Naive thymus-derived CD4-positive, alpha-beta T cell (primary cell): ENCODE data around the gene CHD2. TPM values are rescaled to one million over a fixed set of nuclear protein-coding genes. Genes with fewer than 3 reads are reported as not detected.

Experiments
- ATAC-seq: fragments of 150-1000 bp; cut with Tn5 transposase; 2 replicates; pipeline ENCODE4 v1.10.0; 2021; ENCODE audit warnings: mild to moderate bottlenecking, moderate library complexity
- CTCF ChIA-PET: fragments of 350-600 bp; sonication (Branson Sonifier 250); formaldehyde crosslinking; loops from one replicate; lab custom pipeline; 2021; ENCODE audit warnings: antibody characterized with exemption; lab: Charles Lee
- POLR2A ChIA-PET: fragments of 350-600 bp; sonication (Branson Sonifier 250); formaldehyde crosslinking; loops from one replicate; lab custom pipeline; 2021; ENCODE audit warnings: antibody characterized with exemption, inconsistent platforms; lab: Charles Lee
- DNase-seq, 9 donors: peaks; one replicate each; pipeline versions ENCODE4 v3.0.0 to v3.0.0-alpha.2; 2020 to 2022; ENCODE audit warnings: mixed read lengths in 1 of 9
- H3K27ac ChIP-seq: one replicate; pipeline ENCODE4 v1.7.0; 2013; ENCODE audit warnings: mild to moderate bottlenecking, low read depth, low read length, moderate library complexity
- H3K27me3 ChIP-seq, 2 donors: one replicate each; pipeline ENCODE4 v1.7.0; 2013; ENCODE audit warnings: low read length in 2 of 2, mild to moderate bottlenecking in 2 of 2, moderate library complexity in 2 of 2; ENCODE audit not compliant: control insufficient read depth in 2 of 2, insufficient read depth in 2 of 2
- H3K36me3 ChIP-seq, 3 experiments: 1 replicate in 2 of 3; 2 replicates in 1 of 3; pipeline ENCODE4 v1.7.0; 2013; ENCODE audit warnings: low read length in 3 of 3, mild to moderate bottlenecking in 3 of 3, moderate library complexity in 1 of 3; ENCODE audit not compliant: insufficient read depth in 3 of 3, control insufficient read depth in 2 of 3
- H3K4me1 ChIP-seq, 2 donors: one replicate each; pipeline ENCODE4 v1.7.0; 2013; ENCODE audit warnings: low read length in 2 of 2, mild to moderate bottlenecking in 2 of 2, moderate library complexity in 1 of 2; ENCODE audit not compliant: control insufficient read depth in 2 of 2, insufficient read depth in 2 of 2
- H3K4me3 ChIP-seq: 2 replicates; pipeline ENCODE4 v1.7.0; 2013; ENCODE audit warnings: mild to moderate bottlenecking, low read length
- H3K9me3 ChIP-seq, 3 experiments: 1 replicate in 2 of 3; 2 replicates in 1 of 3; pipeline ENCODE4 v1.7.0; 2013; ENCODE audit warnings: low read length in 3 of 3; ENCODE audit not compliant: control insufficient read depth in 2 of 3
- H3K27ac Mint-ChIP-seq, 9 donors: one replicate each; pipeline ENCODE4 v1.8.0; 2020 to 2022; ENCODE audit warnings: mixed read lengths in 9 of 9, mild to moderate bottlenecking in 8 of 9, moderate library complexity in 5 of 9, inconsistent platforms in 2 of 9
- H3K27me3 Mint-ChIP-seq, 5 donors: one replicate each; pipeline ENCODE4 v1.8.0; 2021 to 2022; ENCODE audit warnings: mixed read lengths in 5 of 5, mild to moderate bottlenecking in 1 of 5
- H3K36me3 Mint-ChIP-seq, 5 donors: one replicate each; pipeline ENCODE4 v1.8.0; 2020 to 2022; ENCODE audit warnings: mixed read lengths in 5 of 5, mild to moderate bottlenecking in 3 of 5, inconsistent platforms in 1 of 5
- H3K4me1 Mint-ChIP-seq, 7 donors: one replicate each; pipeline ENCODE4 v1.8.0; 2020 to 2022; ENCODE audit warnings: mixed read lengths in 7 of 7, mild to moderate bottlenecking in 3 of 7, inconsistent platforms in 1 of 7
- H3K4me3 Mint-ChIP-seq, 10 donors: one replicate each; pipeline ENCODE4 v1.8.0; 2020 to 2022; ENCODE audit warnings: mild to moderate bottlenecking in 10 of 10, mixed read lengths in 10 of 10, moderate library complexity in 6 of 10, inconsistent platforms in 2 of 10
- H3K9me3 Mint-ChIP-seq, 11 donors: one replicate each; pipeline ENCODE4 v1.8.0; 2020 to 2022; ENCODE audit warnings: mixed read lengths in 11 of 11, mild to moderate bottlenecking in 4 of 11, inconsistent platforms in 1 of 11, moderate library complexity in 1 of 11
- intact Hi-C, 2 donors: fragments of 100-400 bp; cut with micrococcal nuclease; formaldehyde crosslinking; loops; one replicate each; pipeline ENCODE4 v1.15.1; 2023
- polyA plus RNA-seq, 2 donors: library from polyadenylated mRNA; unstranded; fragments of 300-500 nt; fragmentation: Illumina TruSeq; gene quantifications; one replicate each; pipeline ENCODE4 v1.2.3, GENCODE V29; 2021
- total RNA-seq, 6 experiments: library from RNA in 5 of 6; stranded (reverse) in 5 of 6; gene quantifications; 1 replicate in 5 of 6; 2 replicates in 1 of 6; pipeline ENCODE4 v1.2.3 and lab custom pipeline; 2021 to 2026

CHD2 gene
- total and polyA plus RNA-seq, 7 experiments from 2014 or later: 70.0 to 492 (median 371) TPM

DNA sequence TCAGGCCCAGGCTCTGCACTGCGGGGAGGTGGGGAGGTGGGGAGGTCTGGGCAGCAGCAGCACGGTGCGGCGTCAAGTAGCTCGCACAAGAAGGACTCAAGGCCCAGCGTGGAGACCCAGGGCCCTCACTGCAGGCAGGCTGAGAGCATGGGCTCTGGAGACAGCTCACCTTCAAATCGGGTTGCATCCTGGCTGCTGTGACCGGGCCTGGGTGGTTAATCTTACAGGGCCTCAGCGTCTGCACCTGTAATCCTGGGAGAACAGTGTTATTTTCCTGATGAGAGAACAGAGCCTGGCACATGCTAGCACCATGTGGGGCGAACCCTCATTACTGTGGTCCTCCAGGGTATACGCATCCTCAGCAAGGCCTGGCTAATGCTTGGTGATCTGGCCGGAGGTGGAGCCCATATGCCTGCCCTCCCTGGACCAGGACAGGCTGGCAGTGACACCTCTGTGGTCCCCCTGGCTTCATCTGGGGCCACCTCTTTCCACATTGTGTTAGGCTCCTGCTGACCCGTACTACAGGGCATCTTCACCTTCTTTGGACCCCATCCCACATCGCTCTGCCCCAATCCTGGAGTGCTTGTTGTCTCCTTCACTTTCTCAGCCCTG, 133.4 kb downstream of the CHD2 start:
- peak overlapping the region in 1 of 9 donors; percentile 32 for H3K27ac Mint-ChIP-seq
- no peaks in the 10 kb centered on the region for H3K9me3 Mint-ChIP-seq
- Histone ChIP-seq H3K27me3 (no peaks in the 10 kb centered on the region), H3K4me1 (peaks cover 0 to 11% of the 10 kb centered on the region in 2 donors), H3K4me3 (no peak overlapping the region), H3K36me3 (no peaks in the 10 kb centered on the region), H3K27ac (no peak overlapping the region), H3K9me3 (no peaks in the 10 kb centered on the region)
- POLR2A ChIA-PET: no interaction called here
- H3K36me3 Mint-ChIP-seq: peaks cover 0 to 2% (median 0%) of the 10 kb centered on the region in 5 donors
- intact Hi-C loops: loop anchor here in 1 of 2 donors (5.0 to 10.0 kb wide), 2 partner anchors 54 to 961 kb away; partner anchors contain the start of gene RGMA
- CTCF ChIA-PET: no interaction called here
- H3K4me3 Mint-ChIP-seq: no peak overlapping the region
- peaks cover 11 to 27% (median 19%) of the 10 kb centered on the region in 7 donors for H3K4me1 Mint-ChIP-seq
- H3K27me3 Mint-ChIP-seq: peaks cover 0 to 4% (median 0%) of the 10 kb centered on the region in 5 donors
- peak in 2 of 9 donors; percentile 1 to 16 for DNase-seq
- ATAC-seq: no peak

- Histone ChIP-seq H3K27ac (no peak overlapping the region), H3K4me3 (no peak overlapping the region), H3K4me1 (peaks cover 0 to 8% of the 10 kb centered on the region in 2 donors), H3K9me3 (no peaks in the 10 kb centered on the region), H3K36me3 (no peaks in the 10 kb centered on the region), H3K27me3 (no peaks in the 10 kb centered on the region)
- no peak overlapping the region for H3K27ac Mint-ChIP-seq
- peaks cover 9 to 24% (median 16%) of the 10 kb centered on the region in 7 donors for H3K4me1 Mint-ChIP-seq
- intact Hi-C loops: loop anchor here in 1 of 2 donors (5.0 to 10.0 kb wide), 2 partner anchors 53 to 960 kb away; partner anchors contain the start of gene RGMA
- ChIA-PET POLR2A (no interaction called here), CTCF (no interaction called here)
- H3K36me3 Mint-ChIP-seq: no peaks in the 10 kb centered on the region
- DNase-seq: no peak
- no peak overlapping the region for H3K4me3 Mint-ChIP-seq
- peaks cover 0 to 4% (median 0%) of the 10 kb centered on the region in 5 donors for H3K27me3 Mint-ChIP-seq
- ATAC-seq: no peak
- no peaks in the 10 kb centered on the region for H3K9me3 Mint-ChIP-seq
Observed at GRCh38 chr15:93034512-93034911, 134.4 kb downstream of the CHD2 start.

GRCh38 chr15:93035092-93035915, 135.2 kb downstream of the CHD2 start:
- peak overlapping the region in 1 of 10 donors; percentile 18 for H3K4me3 Mint-ChIP-seq
- peaks cover 0 to 4% (median 0%) of the 10 kb centered on the region in 5 donors for H3K27me3 Mint-ChIP-seq
- H3K9me3 Mint-ChIP-seq: no peaks in the 10 kb centered on the region
- Histone ChIP-seq H3K27me3 (no peaks in the 10 kb centered on the region), H3K27ac (no peak overlapping the region), H3K9me3 (no peaks in the 10 kb centered on the region), H3K4me1 (peaks cover 0 to 6% of the 10 kb centered on the region in 2 donors), H3K36me3 (no peaks in the 10 kb centered on the region), H3K4me3 (no peak overlapping the region)
- ChIA-PET CTCF (no interaction called here), POLR2A (no interaction called here)
- DNase-seq (no peak), ATAC-seq (no peak)
- peak overlapping the region in 1 of 9 donors; percentile 19 for H3K27ac Mint-ChIP-seq
- H3K36me3 Mint-ChIP-seq: no peaks in the 10 kb centered on the region
- H3K4me1 Mint-ChIP-seq: peaks cover 5 to 16% (median 11%) of the 10 kb centered on the region in 7 donors
- intact Hi-C loops: loop anchor here in 1 of 2 donors (1.0 to 10.0 kb wide), 2 partner anchors 959 to 1085 kb away; no protein-coding TSS in a partner anchor

- CTCF ChIA-PET: interaction anchor here (0.6 kb wide), 1 partner anchor 56 kb away, joined by 3 read pairs; no protein-coding TSS in a partner anchor
- POLR2A ChIA-PET: no interaction called here
- no peaks in the 10 kb centered on the region for H3K36me3 ChIP-seq
- no peaks in the 10 kb centered on the region for H3K36me3 Mint-ChIP-seq
- H3K4me3 ChIP-seq: no peak overlapping the region
- H3K27me3 Mint-ChIP-seq: peaks cover 0 to 4% (median 0%) of the 10 kb centered on the region in 5 donors
- DNase-seq: peak in 5 of 9 donors; percentile 30 to 38 (median 31)
- H3K4me1 ChIP-seq: no peaks in the 10 kb centered on the region
- intact Hi-C loops: loop anchor here in 1 of 2 donors (1.0 to 10.0 kb wide), 2 partner anchors 959 to 1084 kb away; no protein-coding TSS in a partner anchor
- peak overlapping the region in 1 of 9 donors; percentile 83 for H3K27ac Mint-ChIP-seq
- ATAC-seq: peak; percentile 80
- H3K27ac ChIP-seq: no peak overlapping the region
- no peaks in the 10 kb centered on the region for H3K9me3 ChIP-seq
- no peaks in the 10 kb centered on the region for H3K27me3 ChIP-seq
- H3K9me3 Mint-ChIP-seq: no peaks in the 10 kb centered on the region
- H3K4me1 Mint-ChIP-seq: peaks cover 4 to 11% (median 5%) of the 10 kb centered on the region in 7 donors
- H3K4me3 Mint-ChIP-seq: peak overlapping the region; percentile 41 to 81 (median 66)
Observed at GRCh38 chr15:93035953-93036810, 136.1 kb downstream of the CHD2 start.

GRCh38 chr15:93036951-93037819, 137.1 kb downstream of the CHD2 start:
- Mint-ChIP-seq H3K4me3 (peak overlapping the region in 1 of 10 donors; percentile 14), H3K27me3 (peaks cover 0 to 4% (median 0%) of the 10 kb centered on the region in 5 donors), H3K9me3 (no peaks in the 10 kb centered on the region), H3K27ac (no peak overlapping the region), H3K4me1 (peaks cover 4 to 11% (median 5%) of the 10 kb centered on the region in 7 donors), H3K36me3 (no peaks in the 10 kb centered on the region)
- Histone ChIP-seq H3K27me3 (no peaks in the 10 kb centered on the region), H3K4me1 (no peaks in the 10 kb centered on the region), H3K4me3 (no peak overlapping the region), H3K27ac (no peak overlapping the region), H3K36me3 (no peaks in the 10 kb centered on the region), H3K9me3 (no peaks in the 10 kb centered on the region)
- intact Hi-C loops: loop anchor here in 1 of 2 donors (10.0 kb wide), 1 partner anchor 958 kb away; no protein-coding TSS in a partner anchor
- DNase-seq (no peak), ATAC-seq (peak; percentile 72)
- ChIA-PET CTCF (interaction anchor here (0.8 kb wide), 1 partner anchor 51 kb away, joined by 3 read pairs; no protein-coding TSS in a partner anchor), POLR2A (no interaction called here)
